H9 (cell line): ENCODE measurements around the gene METTL26. TPM values are rescaled to one million over a fixed set of nuclear protein-coding genes. Genes with fewer than 3 reads are reported as not detected.

Source experiments
- DNase-seq: peaks from one replicate; pipeline ENCODE4 v3.0.0-alpha.2; 2017
- H2AFZ ChIP-seq: one replicate; pipeline ENCODE4 v1.6.1; 2013; ENCODE audit warnings: mild to moderate bottlenecking, low read length, control low read depth, moderate library complexity
- H2AK5ac ChIP-seq: 2 replicates; pipeline ENCODE4 v1.6.1; 2013; ENCODE audit warnings: low read length, control low read depth, mixed read lengths; ENCODE audit not compliant: insufficient read length
- H2BK120ac ChIP-seq: one replicate; pipeline ENCODE4 v1.6.1; 2013; ENCODE audit warnings: low read depth, mild to moderate bottlenecking, low read length, control low read depth, inconsistent platforms; ENCODE audit not compliant: poor library complexity, severe bottlenecking
- H2BK12ac ChIP-seq: 2 replicates; pipeline ENCODE4 v1.6.1; 2013; ENCODE audit warnings: low read length, control low read depth, mixed read lengths, low read depth; ENCODE audit not compliant: insufficient read length
- H2BK15ac ChIP-seq: 2 replicates; pipeline ENCODE4 v1.6.1; 2013; ENCODE audit warnings: low read depth, low read length, control low read depth
- H2BK20ac ChIP-seq: one replicate; pipeline ENCODE4 v1.6.1; 2013; ENCODE audit warnings: low read depth, mild to moderate bottlenecking, low read length, control low read depth, inconsistent platforms; ENCODE audit not compliant: poor library complexity, severe bottlenecking
- H2BK5ac ChIP-seq: 2 replicates; pipeline ENCODE4 v1.6.1; 2013; ENCODE audit warnings: low read length, control low read depth, mixed read lengths; ENCODE audit not compliant: insufficient read length
- H3K14ac ChIP-seq: 2 replicates; pipeline ENCODE4 v1.6.1; 2013; ENCODE audit warnings: low read length, control low read depth; ENCODE audit not compliant: insufficient read depth
- H3K18ac ChIP-seq: 2 replicates; pipeline ENCODE4 v1.6.1; 2013; ENCODE audit warnings: low read depth, mild to moderate bottlenecking, mixed read lengths, low read length, control low read depth; ENCODE audit not compliant: insufficient read length
- H3K23ac ChIP-seq: 2 replicates; pipeline ENCODE4 v1.6.1; 2013; ENCODE audit warnings: low read length, control low read depth, mixed read lengths, low read depth; ENCODE audit not compliant: insufficient read length
- H3K23me2 ChIP-seq: 2 replicates; pipeline ENCODE4 v1.6.1; 2013; ENCODE audit warnings: low read depth, mild to moderate bottlenecking, mixed read lengths, low read length, control low read depth; ENCODE audit not compliant: insufficient read length, poor library complexity, severe bottlenecking
- H3K27ac ChIP-seq: 2 replicates; pipeline ENCODE4 v1.5.1; 2013; ENCODE audit warnings: low read length, control low read depth, mixed read lengths, low read depth; ENCODE audit not compliant: insufficient read length
- H3K27me3 ChIP-seq: 2 replicates; pipeline ENCODE4 v1.6.1; 2013; ENCODE audit warnings: low read length, control low read depth, inconsistent platforms; ENCODE audit not compliant: insufficient read depth
- H3K4ac ChIP-seq: 2 replicates; pipeline ENCODE4 v1.6.1; 2013; ENCODE audit warnings: low read depth, mild to moderate bottlenecking, control low read depth, inconsistent platforms, low read length, moderate library complexity
- H3K4me1 ChIP-seq: 2 replicates; pipeline ENCODE4 v1.6.1; 2013; ENCODE audit warnings: low read length, control low read depth, inconsistent platforms; ENCODE audit not compliant: insufficient read depth
- H3K4me2 ChIP-seq: 2 replicates; pipeline ENCODE4 v1.6.1; 2013; ENCODE audit warnings: low read length, control low read depth, mixed read lengths; ENCODE audit not compliant: insufficient read length, insufficient read depth
- H3K56ac ChIP-seq: 2 replicates; pipeline ENCODE4 v1.6.1; 2013; ENCODE audit warnings: low read depth, mild to moderate bottlenecking, mixed read lengths, low read length, control low read depth; ENCODE audit not compliant: insufficient read length
- H3K79me1 ChIP-seq: 2 replicates; pipeline ENCODE4 v1.6.1; 2013; ENCODE audit warnings: low read depth, mild to moderate bottlenecking, moderate library complexity, low read length, control low read depth, inconsistent platforms; ENCODE audit not compliant: insufficient read depth, poor library complexity, severe bottlenecking
- H3K79me2 ChIP-seq: 2 replicates; pipeline ENCODE4 v1.6.1; 2013; ENCODE audit warnings: low read length, control low read depth, inconsistent platforms; ENCODE audit not compliant: insufficient read depth
- H3K9ac ChIP-seq: 2 replicates; pipeline ENCODE4 v1.6.1; 2013; ENCODE audit warnings: low read length, control low read depth, mixed read lengths; ENCODE audit not compliant: insufficient read length; ENCODE audit errors: extremely low read depth
- H3K9me3 ChIP-seq: one replicate; pipeline ENCODE4 v1.6.1; 2013; ENCODE audit warnings: low read depth, low read length, inconsistent platforms; ENCODE audit not compliant: control insufficient read depth
- H3T11ph ChIP-seq: one replicate; pipeline ENCODE4 v1.6.1; 2013; ENCODE audit warnings: mild to moderate bottlenecking, low read length, control low read depth, inconsistent platforms
- H4K20me1 ChIP-seq: one replicate; pipeline ENCODE4 v1.6.1; 2013; ENCODE audit not compliant: control insufficient read depth, insufficient read length, insufficient read depth
- H4K5ac ChIP-seq: 2 replicates; pipeline ENCODE4 v1.6.1; 2013; ENCODE audit warnings: low read depth, mild to moderate bottlenecking, mixed read lengths, low read length, control low read depth; ENCODE audit not compliant: insufficient read length
- H4K8ac ChIP-seq: replicated peaks from 2 replicates; pipeline ENCODE4 v1.6.1; 2013; ENCODE audit warnings: low read length, control low read depth, mixed read lengths, low read depth; ENCODE audit not compliant: insufficient read length
- H4K91ac ChIP-seq: 2 replicates; pipeline ENCODE4 v1.6.1; 2013; ENCODE audit warnings: low read depth, mild to moderate bottlenecking, moderate library complexity, mixed read lengths, low read length, control low read depth; ENCODE audit not compliant: insufficient read length
- H3K27ac Mint-ChIP-seq, 3 experiments: 2 replicates in 2 of 3; 3 replicates in 1 of 3; pipeline ENCODE4 v1.8.0; 2020 to 2021; ENCODE audit warnings: mixed read lengths in 3 of 3, mild to moderate bottlenecking in 1 of 3, moderate library complexity in 1 of 3
- H3K27me3 Mint-ChIP-seq: 2 replicates; pipeline ENCODE4 v1.8.0; 2021; ENCODE audit warnings: low read depth, mild to moderate bottlenecking, moderate library complexity, mixed read lengths
- H3K36me3 Mint-ChIP-seq, 3 experiments: 2 replicates in 2 of 3; 3 replicates in 1 of 3; pipeline ENCODE4 v1.8.0; 2020 to 2021; ENCODE audit warnings: low read depth in 3 of 3, mixed read lengths in 3 of 3; ENCODE audit not compliant: insufficient read depth in 1 of 3
- H3K4me1 Mint-ChIP-seq, 2 experiments: 2 replicates each; pipeline ENCODE4 v1.8.0; 2020; ENCODE audit warnings: mixed read lengths in 2 of 2
- H3K4me3 Mint-ChIP-seq, 2 experiments: 2 replicates in 1 of 2; 3 replicates in 1 of 2; pipeline ENCODE4 v1.8.0; 2020 to 2021; ENCODE audit warnings: mild to moderate bottlenecking in 2 of 2, mixed read lengths in 2 of 2, moderate library complexity in 1 of 2
- H3K9me3 Mint-ChIP-seq, 2 experiments: 2 replicates in 1 of 2; 3 replicates in 1 of 2; pipeline ENCODE4 v1.8.0; 2020; ENCODE audit warnings: mild to moderate bottlenecking in 2 of 2, mixed read lengths in 2 of 2, moderate library complexity in 1 of 2
- CTCF ChIP-seq: fragments of 200-600 bp; sonication (generic); conservative IDR thresholded peaks from 3 replicates; pipeline ENCODE4 v1.8.0; 2021; ENCODE audit warnings: antibody characterized with exemption, mild to moderate bottlenecking
- WGBS: extraction: QIAGEN DNeasy Blood & Tissue Kit; methylation state at CpG from one replicate; pipeline ENCODE4 v1.1.7; 2013; ENCODE audit warnings: missing lambda C conversion rate, low lambda C conversion rate, mixed read lengths; ENCODE audit not compliant: insufficient read length; ENCODE audit errors: extremely low coverage; 5-methylcytosine and 5-hydroxymethylcytosine counted together
- total RNA-seq: library from RNA; stranded (reverse); gene quantifications from 2 replicates; pipeline ENCODE4 v1.2.1, GENCODE V29; 2021

METTL26 gene
- total RNA-seq, 1 experiment from 2014 or later, result 108 TPM

GRCh38 chr16:630249-630814, 5.8 kb downstream of the METTL26 start:
- Histone ChIP-seq H4K91ac (no peak overlapping the region), H2BK120ac (no peak overlapping the region), H4K8ac (no peak overlapping the region), H3K18ac (peak overlapping the region; percentile 4), H3K14ac (peak overlapping the region; percentile 3), H3K4ac (no peak overlapping the region), H3K27ac (no peak overlapping the region), H2AK5ac (no peak overlapping the region), H2AFZ (no peak overlapping the region), H3K4me1 (no peaks in the 10 kb centered on the region; the same call in 1 of the 2 replicates), H3K79me1 (no peaks in the 10 kb centered on the region), H4K5ac (no peak overlapping the region), H4K20me1 (no peaks in the 10 kb centered on the region), H3K56ac (no peak overlapping the region), H2BK12ac (no peak overlapping the region), H3K9ac (no peak overlapping the region), H3K9me3 (no peaks in the 10 kb centered on the region), H3T11ph (no peak overlapping the region), H2BK5ac (no peak overlapping the region), H2BK20ac (no peak overlapping the region), H3K23ac (no peak overlapping the region), H3K4me2 (peak overlapping the region; percentile 16), H2BK15ac (no peak overlapping the region), H3K79me2 (no peaks in the 10 kb centered on the region), H3K23me2 (peaks cover 8% of the 10 kb centered on the region), H3K27me3 (no peaks in the 10 kb centered on the region)
- H3K27me3 Mint-ChIP-seq, result no peaks in the 10 kb centered on the region
- WGBS, result no CpG with 5 or more reads among the region's 29 CpGs
- peak overlapping the region in 1 of 2 experiments; percentile 47; a peak in 2 of 5 replicates for H3K4me3 Mint-ChIP-seq
- peaks cover 6 to 30% of the 10 kb centered on the region in 2 experiments; a peak in 3 of 4 replicates for H3K4me1 Mint-ChIP-seq
- peaks cover 0 to 14% (median 0%) of the 10 kb centered on the region in 3 experiments; a peak in 4 of 7 replicates for H3K36me3 Mint-ChIP-seq
- no peak for TF ChIP-seq CTCF
- H3K9me3 Mint-ChIP-seq, result no peaks in the 10 kb centered on the region
- no peak for DNase-seq
- peak overlapping the region in 2 of 3 experiments; percentile 57 to 67; a peak in 1 of 7 replicates for H3K27ac Mint-ChIP-seq
